HepG2 (cell line): ENCODE data around the gene ARID1A. TPM values are rescaled to one million over a fixed set of nuclear protein-coding genes. Genes with fewer than 3 reads are reported as not detected.

Experiments
- CCAR2 ChIP-seq: fragments of 200-400 bp; formaldehyde crosslinking; optimal IDR thresholded peaks from 2 replicates; pipeline ENCODE3; 2018; ENCODE audit warnings: low read depth, mild to moderate bottlenecking, low read length, moderate library complexity
- DRAP1 ChIP-seq: IDR thresholded peaks from 2 replicates; pipeline ENCODE4 v1.6.1; 2016; ENCODE audit warnings: missing genetic modification reagents, missing compliant biosample characterization
- HMGA1 ChIP-seq: sonication (generic); formaldehyde crosslinking; conservative IDR thresholded peaks from 2 replicates; pipeline ENCODE4 v1.4.0; 2020; ENCODE audit warnings: missing genetic modification reagents
- IKZF1 ChIP-seq: fragments of 450-650 bp; IDR thresholded peaks from 2 replicates; pipeline ENCODE4 v1.7.1; 2016
- KAT7 ChIP-seq: IDR thresholded peaks from 2 replicates; pipeline ENCODE4 v1.6.1; 2018; ENCODE audit warnings: borderline replicate concordance, missing compliant biosample characterization
- LCORL ChIP-seq, 2 experiments: fragments of 450-650 bp in 1 of 2; sonication (generic) in 1 of 2; formaldehyde crosslinking in 1 of 2; IDR thresholded peaks; 2 replicates each; pipeline versions ENCODE4 v1.5.0 to v1.6.1; 2017 to 2020; ENCODE audit warnings: antibody characterized with exemption in 1 of 2, missing genetic modification reagents in 1 of 2
- NFKBIZ ChIP-seq: IDR thresholded peaks from 2 replicates; pipeline ENCODE4 v1.6.1; 2018; ENCODE audit warnings: missing genetic modification reagents, missing compliant biosample characterization
- RBAK ChIP-seq: sonication (generic); formaldehyde crosslinking; IDR thresholded peaks from 2 replicates; pipeline ENCODE4 v1.5.1; 2020; ENCODE audit warnings: mild to moderate bottlenecking, missing genetic modification reagents
- RBFOX2 ChIP-seq: fragments of 200-400 bp; formaldehyde crosslinking; IDR thresholded peaks from 2 replicates; pipeline ENCODE4 v1.6.1; 2017; ENCODE audit warnings: low read depth, mild to moderate bottlenecking, low read length
- SAP130 ChIP-seq: IDR thresholded peaks from 2 replicates; pipeline ENCODE4 v1.6.1; 2016; ENCODE audit warnings: low read depth
- SMARCC2 ChIP-seq: fragments of 450-650 bp; IDR thresholded peaks from 2 replicates; pipeline ENCODE4 v1.6.1; 2017; ENCODE audit warnings: antibody characterized with exemption, mild to moderate bottlenecking
- SMC3 ChIP-seq: IDR thresholded peaks from 2 replicates; pipeline ENCODE4 v1.6.1; 2011; ENCODE audit warnings: low read length, improper control_type of control experiment
- SP2 ChIP-seq: sonication (generic); formaldehyde crosslinking; IDR thresholded peaks from 2 replicates; pipeline ENCODE4 v1.5.1; 2020; ENCODE audit warnings: mild to moderate bottlenecking, missing genetic modification reagents
- TRIM24 ChIP-seq: sonication (generic); formaldehyde crosslinking; IDR thresholded peaks from 2 replicates; pipeline ENCODE4 v1.8.0; 2022; ENCODE audit warnings: mild to moderate bottlenecking, missing genetic modification reagents
- UBTF ChIP-seq: sonication (generic); formaldehyde crosslinking; IDR thresholded peaks from 2 replicates; pipeline ENCODE4 v1.4.0; 2020; ENCODE audit warnings: mild to moderate bottlenecking, missing genetic modification reagents
- XRCC5 ChIP-seq: fragments of 200-400 bp; formaldehyde crosslinking; optimal IDR thresholded peaks from 2 replicates; pipeline ENCODE3; 2017; ENCODE audit warnings: mild to moderate bottlenecking, low read length
- ZBTB7B ChIP-seq: sonication (generic); formaldehyde crosslinking; IDR thresholded peaks from 2 replicates; pipeline ENCODE4 v1.4.0; 2020; ENCODE audit warnings: missing genetic modification reagents
- ZC3H13 ChIP-seq: sonication (generic); formaldehyde crosslinking; IDR thresholded peaks from 2 replicates; pipeline ENCODE4 v1.8.1; 2023; ENCODE audit warnings: mild to moderate bottlenecking, missing genetic modification reagents, moderate library complexity
- ZNF17 ChIP-seq: sonication (generic); formaldehyde crosslinking; IDR thresholded peaks from 2 replicates; pipeline ENCODE4 v1.5.0; 2020; ENCODE audit warnings: mild to moderate bottlenecking, missing genetic modification reagents
- ZNF292 ChIP-seq: sonication (generic); formaldehyde crosslinking; IDR thresholded peaks from 2 replicates; pipeline ENCODE4 v1.8.1; 2022; ENCODE audit warnings: mild to moderate bottlenecking, low read depth, missing genetic modification reagents, borderline replicate concordance
- ZNF362 ChIP-seq: sonication (generic); formaldehyde crosslinking; IDR thresholded peaks from 2 replicates; pipeline ENCODE4 v1.4.0; 2020; ENCODE audit warnings: missing genetic modification reagents, mild to moderate bottlenecking, borderline replicate concordance
- ZNF75D ChIP-seq: sonication (generic); formaldehyde crosslinking; IDR thresholded peaks from 2 replicates; pipeline ENCODE4 v1.8.1; 2023; ENCODE audit warnings: missing genetic modification reagents, mild to moderate bottlenecking, borderline replicate concordance
- ZNF788 ChIP-seq: sonication (generic); formaldehyde crosslinking; IDR thresholded peaks from 2 replicates; pipeline ENCODE4 v1.5.0; 2020; ENCODE audit warnings: mild to moderate bottlenecking, missing genetic modification reagents, borderline replicate concordance
- ZSCAN21 ChIP-seq: sonication (generic); formaldehyde crosslinking; IDR thresholded peaks from 2 replicates; pipeline ENCODE4 v1.8.0; 2022; ENCODE audit warnings: mild to moderate bottlenecking, missing genetic modification reagents, moderate library complexity, borderline replicate concordance
- polyA plus RNA-seq, 8 experiments: library from polyadenylated mRNA; depleted of rRNA in 3 of 8; stranded (reverse) in 7 of 8; unstranded in 1 of 8; fragments of >200 nt; fragmentation: Illumina TruSeq in 4 of 8; extraction: Trizol in 4 of 8; gene quantifications; 2 replicates each; pipeline versions ENCODE4 v1.2.1 to v1.2.3, GENCODE V29; 2011 to 2016; ENCODE audit warnings: low read depth in 4 of 8, missing spikeins in 1 of 8, mixed read lengths in 1 of 8; ENCODE audit not compliant: insufficient read depth in 1 of 8
- total RNA-seq, 5 experiments: library from RNA; depleted of rRNA; stranded (reverse); fragments of >200 nt; fragmentation: Illumina TruSeq; extraction: Trizol; gene quantifications; 2 replicates each; pipeline ENCODE4 v1.2.3, GENCODE V29; 2016; ENCODE audit warnings: low read depth in 1 of 5
- TF ChIP-seq, protein P1 (sequence below): sonication (generic); formaldehyde crosslinking; IDR thresholded peaks from 2 replicates; pipeline ENCODE4 v1.4.0; 2020; ENCODE audit warnings: missing genetic modification reagents

ARID1A gene
- total and polyA plus RNA-seq, 2 of the 13 experiments (the other 11 are each of a cell fraction or from before 2014, with no cell fraction given) = 11.9 to 15.9 TPM

DNA sequence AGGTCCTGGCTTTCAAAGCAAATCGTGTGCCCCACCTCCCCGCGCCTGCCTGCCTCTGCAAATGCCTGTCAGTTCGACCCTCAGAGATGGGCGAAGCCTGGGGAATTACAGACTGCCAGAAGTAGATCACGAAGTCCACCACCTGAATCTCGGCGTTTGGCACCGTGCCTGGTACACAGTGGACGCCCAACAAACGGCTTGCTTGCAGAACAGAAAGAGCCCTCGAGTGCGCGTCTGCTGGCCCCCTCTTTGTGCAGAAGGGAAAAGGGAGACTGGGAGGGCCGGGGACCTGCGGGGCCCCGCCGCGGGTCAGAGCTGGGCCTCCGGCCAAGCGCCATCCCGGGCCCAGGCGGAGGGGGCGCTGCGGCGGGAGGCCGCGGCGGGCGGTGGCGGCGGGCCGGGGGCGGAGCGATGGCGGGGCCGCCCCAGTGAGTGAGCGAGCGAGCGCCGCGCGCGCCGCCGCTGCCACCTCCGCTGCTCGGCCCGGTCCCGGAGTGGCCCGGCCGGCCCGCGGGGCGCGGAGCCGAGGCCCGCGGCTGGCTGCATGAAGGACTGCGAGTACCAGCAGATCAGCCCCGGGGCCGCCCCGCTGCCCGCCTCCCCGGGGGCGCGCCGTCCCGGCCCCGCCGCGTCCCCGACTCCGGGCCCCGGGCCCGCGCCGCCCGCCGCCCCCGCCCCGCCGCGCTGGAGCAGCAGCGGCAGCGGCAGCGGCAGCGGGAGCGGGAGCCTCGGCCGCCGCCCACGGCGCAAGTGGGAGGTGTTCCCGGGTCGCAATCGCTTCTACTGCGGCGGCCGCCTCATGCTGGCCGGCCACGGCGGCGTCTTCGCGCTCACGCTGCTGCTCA is 130.7 kb downstream of the ARID1A start, which contains the start of gene ZDHHC18 (continued):
- TF ChIP-seq, protein P1, sequence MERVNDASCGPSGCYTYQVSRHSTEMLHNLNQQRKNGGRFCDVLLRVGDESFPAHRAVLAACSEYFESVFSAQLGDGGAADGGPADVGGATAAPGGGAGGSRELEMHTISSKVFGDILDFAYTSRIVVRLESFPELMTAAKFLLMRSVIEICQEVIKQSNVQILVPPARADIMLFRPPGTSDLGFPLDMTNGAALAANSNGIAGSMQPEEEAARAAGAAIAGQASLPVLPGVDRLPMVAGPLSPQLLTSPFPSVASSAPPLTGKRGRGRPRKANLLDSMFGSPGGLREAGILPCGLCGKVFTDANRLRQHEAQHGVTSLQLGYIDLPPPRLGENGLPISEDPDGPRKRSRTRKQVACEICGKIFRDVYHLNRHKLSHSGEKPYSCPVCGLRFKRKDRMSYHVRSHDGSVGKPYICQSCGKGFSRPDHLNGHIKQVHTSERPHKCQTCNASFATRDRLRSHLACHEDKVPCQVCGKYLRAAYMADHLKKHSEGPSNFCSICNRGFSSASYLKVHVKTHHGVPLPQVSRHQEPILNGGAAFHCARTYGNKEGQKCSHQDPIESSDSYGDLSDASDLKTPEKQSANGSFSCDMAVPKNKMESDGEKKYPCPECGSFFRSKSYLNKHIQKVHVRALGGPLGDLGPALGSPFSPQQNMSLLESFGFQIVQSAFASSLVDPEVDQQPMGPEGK (CRISPR knock-in tag) = peak; percentile 45
- TF ChIP-seq DRAP1 (CRISPR knock-in tag) (no peak), ZNF788 (CRISPR knock-in tag) (peak; percentile 46; the same call in 1 of the 2 replicates), ZBTB7B (0 out of 2 replicates have a peak, but pooled peaks have one; percentile 44), CCAR2 (no peak), ZNF292 (CRISPR knock-in tag) (no peak), RBAK (no peak), TRIM24 (CRISPR knock-in tag) (no peak), HMGA1 (no peak), XRCC5 (peak; percentile 36), ZSCAN21 (CRISPR knock-in tag) (0 out of 2 replicates have a peak, but pooled peaks have one; percentile 11), SAP130 (CRISPR knock-in tag) (no peak; the same call in none of the 2 replicates), ZNF17 (CRISPR knock-in tag) (no peak), SMC3 (no peak), ZNF75D (CRISPR knock-in tag) (no peak), LCORL (IDR thresholded peaks at IDR 0.05) (no peak), LCORL (CRISPR knock-in tag; IDR thresholded peaks at IDR 0.05) (peak; percentile 46; the same call in 1 of the 2 replicates), ZC3H13 (no peak), NFKBIZ (CRISPR knock-in tag) (no peak), UBTF (CRISPR knock-in tag) (peak; percentile 67), ZNF362 (CRISPR knock-in tag) (no peak), IKZF1 (no peak), RBFOX2 (peak; percentile 53), SMARCC2 (no peak), KAT7 (CRISPR knock-in tag) (no peak), SP2 (no peak)
